GM23338 (cell line): Measurements from ENCODE around the gene PARD3. TPM values are rescaled to one million over a fixed set of nuclear protein-coding genes. Genes with fewer than 3 reads are reported as not detected.

Source experiments
- ATAC-seq: fragments of 200-7000 bp; cut with Tn5 transposase; 3 replicates; pipeline ENCODE4 v1.9.1; 2020
- DNase-seq: peaks from one replicate; pipeline ENCODE4 v3.0.0-alpha.2; 2015; ENCODE audit warnings: low spot score
- H2AFZ ChIP-seq: fragments of 200-600 bp; sonication (generic); 2 replicates; pipeline ENCODE4 v1.8.0; 2016; ENCODE audit warnings: antibody characterized with exemption, mild to moderate bottlenecking, moderate library complexity
- H3F3A ChIP-seq: fragments of 200-600 bp; sonication (generic); replicated peaks from 2 replicates; pipeline ENCODE4 v1.8.0; 2017; ENCODE audit warnings: antibody characterized with exemption, mixed run types, low read depth
- H3K27ac ChIP-seq: fragments of 200-600 bp; sonication (generic); 2 replicates; pipeline ENCODE4 v1.6.1; 2016; ENCODE audit warnings: low read depth
- H3K27me3 ChIP-seq: fragments of 200-600 bp; sonication (generic); 2 replicates; pipeline ENCODE4 v1.8.0; 2016; ENCODE audit warnings: mild to moderate bottlenecking, mixed run types, moderate library complexity; ENCODE audit not compliant: insufficient read depth
- H3K36me3 ChIP-seq: fragments of 200-600 bp; sonication (generic); 2 replicates; pipeline ENCODE4 v1.8.0; 2016; ENCODE audit warnings: mild to moderate bottlenecking; ENCODE audit not compliant: insufficient read depth
- H3K4me1 ChIP-seq: fragments of 200-600 bp; sonication (generic); 2 replicates; pipeline ENCODE4 v1.8.0; 2016; ENCODE audit warnings: mild to moderate bottlenecking, moderate library complexity; ENCODE audit not compliant: insufficient read depth
- H3K4me2 ChIP-seq: fragments of 200-600 bp; sonication (generic); 2 replicates; pipeline ENCODE4 v1.7.1; 2017; ENCODE audit warnings: mixed run types
- H3K4me3 ChIP-seq: fragments of 200-600 bp; sonication (generic); 2 replicates; pipeline ENCODE4 v1.6.1; 2016; ENCODE audit warnings: mixed run types
- H3K79me2 ChIP-seq: fragments of 200-600 bp; sonication (generic); replicated peaks from 2 replicates; pipeline ENCODE4 v1.8.0; 2017; ENCODE audit warnings: mild to moderate bottlenecking; ENCODE audit not compliant: insufficient read depth
- H3K9me2 ChIP-seq: fragments of 200-600 bp; sonication (generic); 2 replicates; pipeline ENCODE4 v1.8.0; 2017; ENCODE audit not compliant: insufficient read depth
- H4K20me1 ChIP-seq: fragments of 200-600 bp; sonication (generic); replicated peaks from 2 replicates; pipeline ENCODE4 v1.8.0; 2017; ENCODE audit warnings: mild to moderate bottlenecking; ENCODE audit not compliant: insufficient read depth
- H3K27ac Mint-ChIP-seq: 2 replicates; pipeline ENCODE4 v1.8.0; 2020; ENCODE audit warnings: inconsistent platforms, mild to moderate bottlenecking, moderate library complexity, mixed read lengths
- H3K27me3 Mint-ChIP-seq: 3 replicates; pipeline ENCODE4 v1.8.0; 2022; ENCODE audit warnings: low read depth, mild to moderate bottlenecking, moderate library complexity, mixed read lengths, inconsistent platforms; ENCODE audit not compliant: insufficient read depth, poor library complexity
- H3K36me3 Mint-ChIP-seq: 3 replicates; pipeline ENCODE4 v1.8.0; 2021; ENCODE audit warnings: low read depth, mild to moderate bottlenecking, inconsistent platforms, moderate library complexity, mixed read lengths
- H3K4me1 Mint-ChIP-seq: 3 replicates; pipeline ENCODE4 v1.8.0; 2020; ENCODE audit warnings: mild to moderate bottlenecking, inconsistent platforms, mixed read lengths
- H3K4me3 Mint-ChIP-seq: 3 replicates; pipeline ENCODE4 v1.8.0; 2021; ENCODE audit warnings: moderate library complexity, mild to moderate bottlenecking, inconsistent platforms, mixed read lengths
- H3K9me3 Mint-ChIP-seq: 3 replicates; pipeline ENCODE4 v1.8.0; 2020; ENCODE audit warnings: moderate library complexity, mild to moderate bottlenecking, inconsistent platforms, mixed read lengths
- CREB1 ChIP-seq: fragments of 250-450 bp; sonication (Bioruptor Pico); IDR thresholded peaks from 2 replicates; pipeline ENCODE4 v1.5.0; 2020; ENCODE audit warnings: low read depth, mild to moderate bottlenecking, moderate library complexity
- POLR2AphosphoS5 ChIP-seq: IDR thresholded peaks from 2 replicates; pipeline ENCODE4 v1.6.1; 2016; ENCODE audit warnings: antibody characterized with exemption, low read depth
- STAT1 ChIP-seq: IDR thresholded peaks from one replicate; pipeline ENCODE4 v1.6.1; 2016; ENCODE audit warnings: antibody characterized with exemption; ENCODE audit not compliant: unreplicated experiment
- ZNF331 ChIP-seq: fragments of 250-450 bp; sonication (Bioruptor Pico); IDR thresholded peaks from 2 replicates; pipeline ENCODE4 v1.5.0; 2020; ENCODE audit warnings: low read depth, mild to moderate bottlenecking, moderate library complexity
- polyA plus RNA-seq: library from polyadenylated mRNA; unstranded; fragments of >200 nt; fragmentation: Nextera tagmentation; extraction: Ambion mirVana; gene quantifications from 2 replicates; pipeline ENCODE4 v1.2.1, GENCODE V29; 2016
- total RNA-seq: library from RNA; depleted of rRNA; stranded (reverse); fragments of >200 nt; shearing (Covaris generic); gene quantifications from 2 replicates; pipeline ENCODE4 v1.2.3, GENCODE V29; 2014
- TF ChIP-seq, protein P1 (sequence below): fragments of 250-450 bp; sonication (Bioruptor Pico); IDR thresholded peaks from 2 replicates; pipeline ENCODE4 v1.5.0; 2020; ENCODE audit warnings: mild to moderate bottlenecking, moderate library complexity
- TF ChIP-seq, protein P2 (sequence below), 2 experiments: fragments of 200-600 bp in 1 of 2; sonication (generic) in 1 of 2; conservative IDR thresholded peaks; 2 replicates each; pipeline versions ENCODE4 v1.5.1 to v1.6.1; 2016 to 2017; ENCODE audit warnings: antibody characterized with exemption in 2 of 2, low read depth in 2 of 2, mild to moderate bottlenecking in 2 of 2, moderate library complexity in 1 of 2

The PARD3 gene
- total and polyA plus RNA-seq, 2 experiments from 2014 or later, result 30.2 to 51.4 TPM

DNA sequence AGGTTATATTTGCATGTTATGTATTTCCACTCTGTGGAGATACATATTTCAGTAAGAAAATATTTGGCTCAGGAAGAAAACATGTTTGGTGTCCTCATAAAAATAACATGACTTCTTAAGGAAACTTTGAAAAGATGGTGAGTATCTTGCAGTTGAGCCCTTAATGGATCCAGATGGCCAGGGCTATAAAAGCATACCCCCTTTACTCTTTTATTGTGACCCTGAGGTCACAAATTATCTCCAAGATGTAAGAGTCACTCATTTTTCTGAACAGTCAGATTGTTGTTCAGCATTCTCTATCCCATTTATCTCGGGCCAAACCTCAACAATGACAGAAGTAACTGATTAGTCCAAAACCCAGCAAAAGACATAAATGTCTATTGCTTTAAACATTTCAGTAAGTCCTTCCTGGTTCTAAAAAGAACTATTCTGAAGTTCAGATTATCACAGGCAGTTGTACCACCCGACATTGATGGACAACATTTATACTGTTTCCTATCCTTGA lies 539.4 kb downstream of the PARD3 start:
- TF ChIP-seq CREB1 (CRISPR knock-in tag), result no peak
- TF ChIP-seq, protein P1, sequence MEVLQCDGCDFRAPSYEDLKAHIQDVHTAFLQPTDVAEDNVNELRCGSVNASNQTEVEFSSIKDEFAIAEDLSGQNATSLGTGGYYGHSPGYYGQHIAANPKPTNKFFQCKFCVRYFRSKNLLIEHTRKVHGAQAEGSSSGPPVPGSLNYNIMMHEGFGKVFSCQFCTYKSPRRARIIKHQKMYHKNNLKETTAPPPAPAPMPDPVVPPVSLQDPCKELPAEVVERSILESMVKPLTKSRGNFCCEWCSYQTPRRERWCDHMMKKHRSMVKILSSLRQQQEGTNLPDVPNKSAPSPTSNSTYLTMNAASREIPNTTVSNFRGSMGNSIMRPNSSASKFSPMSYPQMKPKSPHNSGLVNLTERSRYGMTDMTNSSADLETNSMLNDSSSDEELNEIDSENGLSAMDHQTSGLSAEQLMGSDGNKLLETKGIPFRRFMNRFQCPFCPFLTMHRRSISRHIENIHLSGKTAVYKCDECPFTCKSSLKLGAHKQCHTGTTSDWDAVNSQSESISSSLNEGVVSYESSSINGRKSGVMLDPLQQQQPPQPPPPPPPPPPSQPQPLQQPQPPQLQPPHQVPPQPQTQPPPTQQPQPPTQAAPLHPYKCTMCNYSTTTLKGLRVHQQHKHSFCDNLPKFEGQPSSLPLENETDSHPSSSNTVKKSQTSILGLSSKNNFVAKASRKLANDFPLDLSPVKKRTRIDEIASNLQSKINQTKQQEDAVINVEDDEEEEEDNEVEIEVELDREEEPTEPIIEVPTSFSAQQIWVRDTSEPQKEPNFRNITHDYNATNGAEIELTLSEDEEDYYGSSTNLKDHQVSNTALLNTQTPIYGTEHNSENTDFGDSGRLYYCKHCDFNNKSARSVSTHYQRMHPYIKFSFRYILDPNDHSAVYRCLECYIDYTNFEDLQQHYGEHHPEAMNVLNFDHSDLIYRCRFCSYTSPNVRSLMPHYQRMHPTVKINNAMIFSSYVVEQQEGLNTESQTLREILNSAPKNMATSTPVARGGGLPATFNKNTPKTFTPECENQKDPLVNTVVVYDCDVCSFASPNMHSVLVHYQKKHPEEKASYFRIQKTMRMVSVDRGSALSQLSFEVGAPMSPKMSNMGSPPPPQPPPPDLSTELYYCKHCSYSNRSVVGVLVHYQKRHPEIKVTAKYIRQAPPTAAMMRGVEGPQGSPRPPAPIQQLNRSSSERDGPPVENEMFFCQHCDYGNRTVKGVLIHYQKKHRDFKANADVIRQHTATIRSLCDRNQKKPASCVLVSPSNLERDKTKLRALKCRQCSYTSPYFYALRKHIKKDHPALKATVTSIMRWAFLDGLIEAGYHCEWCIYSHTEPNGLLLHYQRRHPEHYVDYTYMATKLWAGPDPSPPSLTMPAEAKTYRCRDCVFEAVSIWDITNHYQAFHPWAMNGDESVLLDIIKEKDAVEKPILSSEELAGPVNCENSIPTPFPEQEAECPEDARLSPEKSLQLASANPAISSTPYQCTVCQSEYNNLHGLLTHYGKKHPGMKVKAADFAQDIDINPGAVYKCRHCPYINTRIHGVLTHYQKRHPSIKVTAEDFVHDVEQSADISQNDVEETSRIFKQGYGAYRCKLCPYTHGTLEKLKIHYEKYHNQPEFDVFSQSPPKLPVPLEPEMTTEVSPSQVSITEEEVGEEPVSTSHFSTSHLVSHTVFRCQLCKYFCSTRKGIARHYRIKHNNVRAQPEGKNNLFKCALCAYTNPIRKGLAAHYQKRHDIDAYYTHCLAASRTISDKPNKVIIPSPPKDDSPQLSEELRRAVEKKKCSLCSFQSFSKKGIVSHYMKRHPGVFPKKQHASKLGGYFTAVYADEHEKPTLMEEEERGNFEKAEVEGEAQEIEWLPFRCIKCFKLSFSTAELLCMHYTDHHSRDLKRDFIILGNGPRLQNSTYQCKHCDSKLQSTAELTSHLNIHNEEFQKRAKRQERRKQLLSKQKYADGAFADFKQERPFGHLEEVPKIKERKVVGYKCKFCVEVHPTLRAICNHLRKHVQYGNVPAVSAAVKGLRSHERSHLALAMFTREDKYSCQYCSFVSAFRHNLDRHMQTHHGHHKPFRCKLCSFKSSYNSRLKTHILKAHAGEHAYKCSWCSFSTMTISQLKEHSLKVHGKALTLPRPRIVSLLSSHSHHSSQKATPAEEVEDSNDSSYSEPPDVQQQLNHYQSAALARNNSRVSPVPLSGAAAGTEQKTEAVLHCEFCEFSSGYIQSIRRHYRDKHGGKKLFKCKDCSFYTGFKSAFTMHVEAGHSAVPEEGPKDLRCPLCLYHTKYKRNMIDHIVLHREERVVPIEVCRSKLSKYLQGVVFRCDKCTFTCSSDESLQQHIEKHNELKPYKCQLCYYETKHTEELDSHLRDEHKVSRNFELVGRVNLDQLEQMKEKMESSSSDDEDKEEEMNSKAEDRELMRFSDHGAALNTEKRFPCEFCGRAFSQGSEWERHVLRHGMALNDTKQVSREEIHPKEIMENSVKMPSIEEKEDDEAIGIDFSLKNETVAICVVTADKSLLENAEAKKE (CRISPR knock-in tag), result no peak
- no peak for TF ChIP-seq POLR2AphosphoS5
- H2AFZ ChIP-seq, result no peak overlapping the region
- DNase-seq (no peak), ATAC-seq (no peak)
- H3K79me2 ChIP-seq, result no peaks in the 10 kb centered on the region
- peaks cover 8% of the 10 kb centered on the region; the same call in 1 of the 2 replicates for H3K4me1 ChIP-seq
- no peaks in the 10 kb centered on the region for H3K36me3 Mint-ChIP-seq
- no peak overlapping the region for H3K27ac Mint-ChIP-seq
- H3K27ac ChIP-seq, result no peak overlapping the region
- no peaks in the 10 kb centered on the region for H4K20me1 ChIP-seq
- H3K4me3 Mint-ChIP-seq, result no peak overlapping the region
- no peaks in the 10 kb centered on the region for H3K27me3 ChIP-seq
- no peak overlapping the region for H3K4me3 ChIP-seq
- H3K4me1 Mint-ChIP-seq, result peaks cover 8% of the 10 kb centered on the region
- H3K36me3 ChIP-seq, result no peaks in the 10 kb centered on the region
- no peaks in the 10 kb centered on the region for H3K27me3 Mint-ChIP-seq
- H3K4me2 ChIP-seq, result no peak overlapping the region
- H3K9me3 Mint-ChIP-seq, result no peaks in the 10 kb centered on the region
- H3K9me2 ChIP-seq, result no peaks in the 10 kb centered on the region
- no peaks in the 10 kb centered on the region for H3F3A ChIP-seq

DNA sequence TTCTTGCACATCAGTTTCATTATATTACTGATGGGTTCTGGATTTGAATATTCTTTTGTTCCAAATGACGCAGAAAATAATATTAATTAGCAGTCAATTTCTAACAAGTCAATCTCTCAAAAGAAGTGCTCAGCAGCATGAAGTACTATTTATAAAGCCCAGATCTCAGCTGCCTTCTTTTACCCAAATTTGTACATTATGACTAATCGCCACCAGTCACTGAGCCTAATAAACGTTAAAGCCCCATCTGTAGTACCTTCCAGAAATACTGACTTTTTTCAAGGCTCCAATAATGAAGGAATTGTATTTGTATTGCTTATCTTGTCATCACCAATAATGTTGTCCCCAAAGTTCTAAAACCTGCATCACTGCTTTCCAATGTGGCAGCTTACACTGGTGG lies 540.2 kb downstream of the PARD3 start:
- no peak overlapping the region for H3K27ac Mint-ChIP-seq

More for the DNA sequence above, 540.2 kb downstream of the PARD3 start:
- H3K4me2 ChIP-seq, result no peak overlapping the region
- Mint-ChIP-seq H3K27me3 (no peaks in the 10 kb centered on the region), H3K36me3 (no peaks in the 10 kb centered on the region), H3K4me3 (no peak overlapping the region), H3K4me1 (peaks cover 4% of the 10 kb centered on the region), H3K9me3 (no peaks in the 10 kb centered on the region)
- peaks cover 8% of the 10 kb centered on the region; the same call in 1 of the 2 replicates for H3K4me1 ChIP-seq
- H3K36me3 ChIP-seq, result no peaks in the 10 kb centered on the region
- no peak overlapping the region for H3K27ac ChIP-seq
- no peak for TF ChIP-seq POLR2AphosphoS5
- TF ChIP-seq, protein P2, sequence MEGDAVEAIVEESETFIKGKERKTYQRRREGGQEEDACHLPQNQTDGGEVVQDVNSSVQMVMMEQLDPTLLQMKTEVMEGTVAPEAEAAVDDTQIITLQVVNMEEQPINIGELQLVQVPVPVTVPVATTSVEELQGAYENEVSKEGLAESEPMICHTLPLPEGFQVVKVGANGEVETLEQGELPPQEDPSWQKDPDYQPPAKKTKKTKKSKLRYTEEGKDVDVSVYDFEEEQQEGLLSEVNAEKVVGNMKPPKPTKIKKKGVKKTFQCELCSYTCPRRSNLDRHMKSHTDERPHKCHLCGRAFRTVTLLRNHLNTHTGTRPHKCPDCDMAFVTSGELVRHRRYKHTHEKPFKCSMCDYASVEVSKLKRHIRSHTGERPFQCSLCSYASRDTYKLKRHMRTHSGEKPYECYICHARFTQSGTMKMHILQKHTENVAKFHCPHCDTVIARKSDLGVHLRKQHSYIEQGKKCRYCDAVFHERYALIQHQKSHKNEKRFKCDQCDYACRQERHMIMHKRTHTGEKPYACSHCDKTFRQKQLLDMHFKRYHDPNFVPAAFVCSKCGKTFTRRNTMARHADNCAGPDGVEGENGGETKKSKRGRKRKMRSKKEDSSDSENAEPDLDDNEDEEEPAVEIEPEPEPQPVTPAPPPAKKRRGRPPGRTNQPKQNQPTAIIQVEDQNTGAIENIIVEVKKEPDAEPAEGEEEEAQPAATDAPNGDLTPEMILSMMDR (conservative IDR thresholded peaks at IDR 0.05; ENCODE audit: low read depth in 2 of 2), result no peak
- TF ChIP-seq ZNF331 (CRISPR knock-in tag), result no peak
- TF ChIP-seq STAT1, result no peak
- DNase-seq, result no peak
- no peaks in the 10 kb centered on the region for H3F3A ChIP-seq
- no peaks in the 10 kb centered on the region for H3K27me3 ChIP-seq
- no peak overlapping the region for H2AFZ ChIP-seq
- no peaks in the 10 kb centered on the region for H3K9me2 ChIP-seq
- H3K4me3 ChIP-seq, result no peak overlapping the region
- no peaks in the 10 kb centered on the region for H4K20me1 ChIP-seq
- ATAC-seq, result no peak
- H3K79me2 ChIP-seq, result no peaks in the 10 kb centered on the region
